NCI-H128 (cell line): ENCODE results near the gene KDM4E.
"Not testable (repeated sequence)": the region's sequence is repeated elsewhere in the genome, so short reads cannot be mapped to it uniquely, and the experiment has no call there.

Experiments used
- DNase-seq: peaks from one replicate; lab custom pipeline; 2025; ENCODE audit not compliant: unreplicated experiment; lab: John Stamatoyannopoulos, UW

KDM4E gene

DNA sequence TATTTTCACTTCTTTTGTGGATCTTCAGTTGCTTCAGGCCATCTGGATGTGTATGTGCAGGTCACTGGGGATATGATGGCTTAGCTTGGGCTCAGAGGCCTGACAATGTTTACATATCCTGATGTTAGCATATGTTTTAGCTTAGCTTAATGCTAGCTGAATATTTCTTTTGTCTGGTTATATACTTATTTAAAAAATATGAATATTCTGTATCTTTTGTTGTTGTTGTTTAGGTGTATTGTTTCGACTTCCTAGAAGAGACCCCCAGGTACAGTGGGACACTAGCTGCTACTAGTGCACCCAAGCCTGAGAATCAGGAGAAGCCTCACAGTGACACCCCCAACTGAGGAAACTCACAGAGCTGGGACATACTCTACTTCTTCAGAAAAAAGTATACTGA lies at the start of gene KDM4E:
Gene KDM4E (plus strand): TSS at position 301 of the 400 bp plus-strand sequence. CDS start 300 bp downstream, outside the sequence.
- no peak for DNase-seq

DNA sequence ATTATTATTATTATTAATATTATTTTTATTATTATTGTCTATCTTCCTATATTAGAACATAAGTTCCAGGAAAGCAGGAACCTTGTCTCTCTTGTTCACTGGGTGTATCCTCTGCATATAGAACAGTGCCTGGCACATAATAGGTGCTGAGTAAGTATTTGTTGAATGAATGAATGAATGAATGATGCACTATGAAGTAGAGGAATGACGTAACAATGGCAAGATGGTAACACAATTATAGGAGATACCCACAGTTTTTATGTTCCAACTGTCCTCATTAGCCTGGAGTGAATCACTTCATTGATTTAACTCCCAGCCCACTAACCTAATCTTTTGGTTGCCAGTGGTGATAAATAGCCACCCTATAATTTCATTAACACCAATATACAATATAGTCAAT lies 49.5 kb upstream of the KDM4E start:
- DNase-seq = no peak

DNA sequence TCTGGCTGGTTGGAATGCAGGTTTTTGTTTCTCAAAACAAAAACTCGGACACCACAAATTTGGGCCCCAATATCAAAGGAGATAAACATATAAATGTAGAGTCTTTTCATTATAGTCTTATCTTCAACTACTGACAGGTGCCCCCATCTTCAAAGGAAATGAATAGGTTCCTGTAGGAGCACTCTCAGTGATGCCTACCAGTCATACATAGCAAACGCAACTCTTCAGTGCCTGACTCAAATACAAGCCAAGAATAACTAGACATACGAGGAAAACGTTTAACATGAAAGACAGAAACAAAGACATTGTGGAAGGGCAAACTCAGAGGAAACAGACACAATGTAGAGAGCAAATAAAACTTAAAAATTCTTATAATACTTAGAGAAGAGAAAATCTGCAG lies 37.7 kb upstream of the KDM4E start:
- DNase-seq = no peak

DNA sequence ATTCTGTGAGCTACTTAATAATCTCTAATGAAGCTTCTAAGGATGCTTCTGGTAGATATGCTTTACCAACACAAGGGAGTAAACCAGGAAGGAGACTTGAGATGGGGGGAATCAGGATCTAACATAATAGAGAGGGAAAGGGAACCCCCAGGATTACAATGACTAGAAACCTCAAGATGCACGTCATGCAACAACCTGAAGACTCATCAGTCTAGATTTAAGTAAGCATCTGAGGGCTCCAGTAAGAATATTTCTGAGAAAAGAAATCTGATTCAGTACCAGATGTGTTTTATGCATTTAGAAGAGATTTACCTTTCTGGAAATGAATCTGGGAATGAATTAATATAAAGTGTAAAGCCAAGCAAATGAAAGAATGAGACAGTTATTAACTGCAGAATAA lies 36.3 kb upstream of the KDM4E start:
- no peak for DNase-seq

DNA sequence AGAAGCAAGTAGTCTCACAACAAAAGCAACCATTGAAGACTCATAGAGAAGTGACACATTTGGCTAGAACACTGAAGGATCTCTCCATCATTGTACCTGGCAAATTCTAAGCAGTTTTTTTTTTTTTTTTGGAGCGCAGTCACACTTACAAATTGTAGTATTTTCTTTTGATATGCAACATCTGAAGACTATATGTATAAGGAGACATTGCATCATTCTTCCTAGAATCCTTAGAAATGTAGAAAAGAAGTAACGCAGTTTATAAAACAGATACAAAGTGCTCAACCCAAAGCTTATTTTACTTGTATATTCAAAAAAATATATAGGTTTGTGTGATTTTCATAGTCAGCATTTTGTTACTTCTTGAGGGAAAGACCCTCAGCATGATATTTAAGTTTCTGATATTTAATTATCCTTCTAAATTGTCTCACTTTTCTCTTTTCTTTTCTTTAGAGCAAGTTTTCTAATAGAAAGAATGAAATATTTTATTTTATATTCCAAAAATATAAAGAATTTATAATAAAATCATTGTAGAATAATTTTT lies 31.6 kb upstream of the KDM4E start:
- no peak for DNase-seq

GRCh38 chr11:94997437-94997836 lies 27.6 kb upstream of the KDM4E start:
- DNase-seq = no peak

DNA sequence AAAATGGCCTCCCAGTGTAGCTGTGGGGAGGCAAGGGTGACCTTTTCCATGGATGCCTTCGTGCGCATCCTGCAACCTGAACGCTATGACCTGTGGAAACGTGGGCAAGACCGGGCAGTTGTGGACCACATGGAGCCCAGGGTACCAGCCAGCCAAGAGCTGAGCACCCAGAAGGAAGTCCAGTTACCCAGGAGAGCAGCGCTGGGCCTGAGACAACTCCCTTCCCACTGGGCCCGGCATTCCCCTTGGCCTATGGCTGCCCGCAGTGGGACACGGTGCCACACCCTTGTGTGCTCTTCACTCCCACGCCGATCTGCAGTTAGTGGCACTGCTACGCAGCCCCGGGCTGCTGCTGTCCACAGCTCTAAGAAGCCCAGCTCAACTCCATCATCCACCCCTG lies 26.8 kb upstream of the KDM4E start:
- DNase-seq = no peak

- DNase-seq = no peak
These were observed 21.3 kb upstream of the KDM4E start for GRCh38 chr11:95003716-95004115.

GRCh38 chr11:95005642-95006041 lies 19.4 kb upstream of the KDM4E start:
- DNase-seq = no peak

DNA sequence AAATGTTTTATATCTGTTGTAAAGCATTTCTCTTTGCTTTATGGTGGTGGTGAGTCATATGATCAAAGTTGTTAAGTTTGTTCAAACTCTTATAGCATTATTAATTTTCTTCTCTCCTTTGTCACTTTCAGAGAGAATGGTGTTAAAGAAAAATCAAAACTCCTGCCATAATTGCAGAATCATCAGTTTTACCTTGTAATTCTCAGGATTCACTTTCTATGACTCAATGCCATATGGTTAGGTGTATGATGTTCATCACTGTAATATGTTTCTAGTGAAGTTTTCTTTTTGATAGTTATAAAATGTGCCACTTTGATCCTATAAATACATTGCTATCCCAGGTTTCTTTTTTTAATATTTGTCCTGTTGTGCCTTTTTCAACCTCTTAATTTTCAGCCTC lies 13.7 kb upstream of the KDM4E start:
- no peak for DNase-seq

DNA sequence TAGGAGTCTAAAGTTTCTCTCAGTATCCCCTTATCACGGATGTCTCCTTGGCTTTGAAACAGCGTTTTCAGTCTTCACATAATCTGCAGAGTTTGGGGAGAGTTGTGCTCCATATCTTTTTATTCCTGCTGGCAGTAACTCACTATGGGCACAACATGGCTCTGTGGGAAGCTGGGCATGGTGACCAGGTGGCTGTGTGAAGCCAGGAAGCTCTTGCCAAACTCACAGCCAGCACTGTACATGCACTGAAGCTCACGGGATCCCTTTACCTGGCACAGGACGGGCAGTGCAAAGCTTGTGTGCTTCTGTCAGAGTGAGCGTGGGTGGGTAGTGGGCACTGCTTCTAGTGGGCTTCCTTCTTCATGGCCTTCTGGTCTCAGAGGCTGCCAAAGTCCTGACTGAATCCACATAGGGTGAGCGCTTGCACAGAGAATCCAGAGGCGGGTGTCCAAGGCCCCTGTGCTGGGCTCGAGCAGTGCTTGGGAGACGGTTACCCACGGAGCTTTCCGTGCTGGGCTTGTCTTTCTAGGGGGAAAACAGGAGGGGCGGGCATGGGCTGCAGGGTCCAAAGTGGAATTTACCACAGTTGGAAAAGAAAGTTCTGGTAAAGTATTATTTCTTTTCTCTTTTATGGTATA lies 10.8 kb upstream of the KDM4E start:
- no peak for DNase-seq

DNA sequence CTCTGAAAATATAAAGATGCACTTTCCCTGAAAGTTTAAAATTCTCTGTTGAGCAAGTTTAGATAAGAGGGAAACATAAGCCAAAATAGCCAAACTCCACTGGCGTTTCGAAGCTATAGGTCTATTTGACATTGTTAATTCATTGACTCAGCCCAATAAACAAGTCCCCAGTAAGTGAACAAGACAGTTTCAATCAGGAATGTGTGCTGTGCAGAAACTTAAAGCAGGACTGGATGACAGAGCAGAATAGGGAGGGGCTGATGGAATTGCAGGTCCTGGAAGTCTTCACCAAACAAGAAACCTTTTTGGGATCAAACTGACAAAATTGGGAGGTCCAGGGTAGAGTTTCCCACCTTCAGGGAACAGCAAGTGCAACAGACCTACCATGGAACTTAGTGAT lies 8.9 kb upstream of the KDM4E start:
- DNase-seq = no peak

DNA sequence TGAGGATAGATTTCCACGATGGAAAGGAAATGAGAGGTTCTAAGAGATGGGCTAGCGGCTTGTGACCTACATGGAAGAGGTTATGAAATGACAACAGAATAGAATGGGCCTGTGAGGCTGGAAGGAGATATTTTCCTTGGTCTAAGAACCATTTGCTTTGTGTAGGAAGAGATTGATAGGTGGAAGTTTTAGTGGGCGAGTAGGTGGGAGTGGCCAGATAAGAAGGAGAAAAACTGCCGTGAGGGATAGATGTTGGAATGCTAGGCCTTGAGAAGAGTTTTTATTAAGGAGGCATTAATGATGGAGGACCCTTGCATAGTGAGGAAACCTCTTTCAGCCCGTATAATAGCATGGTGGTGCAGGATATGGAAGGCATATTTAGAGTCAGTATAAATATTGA lies 3.6 kb upstream of the KDM4E start:
- not testable (repeated sequence) for DNase-seq

- not testable (repeated sequence) for DNase-seq
These were observed 536 bp downstream of the KDM4E start for GRCh38 chr11:95025594-95025993.

- DNase-seq = no peak
These were observed 3.3 kb downstream of the KDM4E start for GRCh38 chr11:95028357-95028756.

DNA sequence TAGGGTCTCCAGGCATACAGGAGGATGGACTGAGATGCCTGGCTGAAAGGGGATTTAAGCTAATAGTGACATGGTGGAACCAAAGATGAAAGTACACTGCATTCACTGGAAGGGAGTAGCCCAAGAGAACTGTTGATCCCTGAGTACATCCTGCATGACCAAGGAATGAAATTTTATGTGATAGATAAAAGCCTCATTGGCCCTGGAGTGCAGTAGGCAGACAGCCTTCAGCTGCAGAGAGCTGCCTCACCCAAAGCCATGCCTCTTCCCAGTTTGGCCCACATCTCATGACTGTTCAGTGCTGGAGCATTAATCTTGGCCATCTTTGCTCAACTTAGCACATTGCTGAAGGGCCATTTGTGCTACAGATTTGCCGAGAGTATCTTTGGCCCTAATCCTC lies 8.0 kb downstream of the KDM4E start:
- DNase-seq = no peak

- peak; percentile 3 for DNase-seq
These were observed 10.3 kb downstream of the KDM4E start for GRCh38 chr11:95035316-95035715.

- DNase-seq = not testable (repeated sequence)
These were observed 12.4 kb downstream of the KDM4E start for GRCh38 chr11:95037356-95038035.

GRCh38 chr11:95042239-95042638 lies 17.2 kb downstream of the KDM4E start:
- DNase-seq = no peak

DNA sequence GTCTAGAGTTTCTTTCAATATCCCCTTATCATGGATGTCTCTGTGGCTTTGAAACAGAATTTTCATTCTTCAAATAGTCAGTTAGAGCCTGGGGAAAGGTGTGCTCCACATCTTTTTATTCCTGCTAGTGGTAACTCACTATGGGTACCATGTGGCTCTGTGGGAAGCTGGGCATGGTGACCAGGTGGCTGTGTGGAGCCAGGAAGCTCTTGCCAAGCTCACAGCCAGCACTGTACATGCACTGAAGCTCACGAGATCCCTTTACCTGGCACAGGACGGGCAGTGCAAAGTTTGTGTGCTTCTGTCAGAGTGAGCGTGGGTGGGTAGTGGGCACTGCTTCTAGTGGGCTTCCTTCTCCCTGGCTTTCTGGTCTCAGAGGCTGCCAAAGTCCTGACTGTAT lies 17.8 kb downstream of the KDM4E start:
- no peak for DNase-seq

DNA sequence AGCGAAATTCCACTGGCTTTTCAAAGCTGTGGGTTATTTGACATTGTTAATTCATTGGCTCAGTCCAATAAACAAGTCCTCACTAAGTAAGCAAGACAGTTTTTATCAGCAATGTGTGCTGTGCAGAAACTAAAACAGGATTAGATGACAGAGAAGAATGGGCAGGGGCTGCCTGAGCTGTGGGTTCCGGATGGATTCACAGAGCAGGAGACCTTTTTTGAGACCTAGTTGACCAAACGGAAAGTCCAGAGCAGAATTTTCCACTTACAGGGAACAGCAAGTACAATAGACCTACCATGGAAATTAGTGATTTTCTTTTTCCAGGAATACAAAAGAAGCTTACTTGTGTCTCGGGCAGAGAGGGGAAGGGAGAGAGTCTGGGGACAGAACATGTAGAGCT lies 19.0 kb downstream of the KDM4E start:
- DNase-seq = no peak

GRCh38 chr11:95045812-95046211 lies 20.8 kb downstream of the KDM4E start:
- no peak for DNase-seq

DNA sequence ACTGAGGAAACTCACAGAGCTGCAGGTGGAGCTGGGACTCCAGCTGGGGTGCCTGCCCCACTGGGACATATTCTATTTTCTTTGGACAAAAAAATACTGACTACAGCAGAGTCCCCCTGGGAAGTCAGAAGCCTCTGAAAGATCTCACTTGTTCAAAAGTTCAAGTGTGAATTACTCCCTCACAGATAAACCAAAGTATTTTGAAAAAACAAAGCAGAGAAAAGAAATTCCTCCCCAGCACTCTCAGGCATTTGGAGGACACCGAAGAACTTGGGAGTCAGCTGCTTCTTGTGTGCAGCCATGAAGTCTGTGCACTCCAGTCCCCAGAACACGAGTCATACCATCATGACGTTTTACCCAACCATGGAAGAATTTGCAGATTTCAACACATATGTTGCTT lies 24.1 kb downstream of the KDM4E start, which contains the start of gene KDM4F:
Gene KDM4F (plus strand): TSS at position 301 of the 400 bp plus-strand sequence.
- not testable (repeated sequence) for DNase-seq
